ENCODE results near the gene PTPN14.

Gene PTPN14

DNA sequence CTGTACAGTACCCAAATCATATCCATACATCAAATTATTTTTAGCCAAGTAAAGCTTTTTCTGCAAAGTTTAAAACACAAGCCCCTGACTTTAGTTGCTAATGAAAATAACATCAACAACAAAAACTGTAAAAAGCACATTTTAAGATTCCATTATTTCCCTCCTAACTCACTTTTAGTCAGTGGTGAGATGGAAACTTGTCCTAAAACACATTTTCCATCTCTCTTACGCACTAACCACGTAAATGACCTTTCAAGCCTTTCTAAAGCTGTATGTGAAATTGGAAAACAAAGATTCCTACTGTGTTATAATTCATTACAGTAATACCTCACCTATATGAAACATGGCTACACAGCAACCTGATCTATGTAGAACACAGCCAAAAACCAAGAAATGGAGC, 77.5 kb downstream of the PTPN14 start:
- no peak for DNase-seq

DNA sequence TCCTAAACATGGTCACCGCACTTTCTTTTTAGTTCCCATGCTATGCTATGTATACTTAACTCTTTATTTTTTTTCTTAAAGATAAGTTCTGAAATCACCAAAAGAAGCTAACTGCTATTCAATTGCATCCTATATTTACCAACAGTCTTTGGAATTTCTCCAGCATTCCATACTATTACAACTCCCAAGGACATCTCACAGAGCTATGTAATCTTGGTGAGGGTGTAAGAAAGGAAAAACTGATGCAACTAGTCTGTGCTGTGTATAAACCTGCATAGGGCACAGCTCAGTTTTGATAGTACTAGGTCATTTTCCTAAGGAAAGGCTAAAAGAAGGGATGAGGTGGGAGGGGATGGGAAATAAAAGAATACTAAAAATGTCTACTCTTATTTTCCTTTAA, 78.0 kb downstream of the PTPN14 start:
- DNase-seq, result no peak

DNA sequence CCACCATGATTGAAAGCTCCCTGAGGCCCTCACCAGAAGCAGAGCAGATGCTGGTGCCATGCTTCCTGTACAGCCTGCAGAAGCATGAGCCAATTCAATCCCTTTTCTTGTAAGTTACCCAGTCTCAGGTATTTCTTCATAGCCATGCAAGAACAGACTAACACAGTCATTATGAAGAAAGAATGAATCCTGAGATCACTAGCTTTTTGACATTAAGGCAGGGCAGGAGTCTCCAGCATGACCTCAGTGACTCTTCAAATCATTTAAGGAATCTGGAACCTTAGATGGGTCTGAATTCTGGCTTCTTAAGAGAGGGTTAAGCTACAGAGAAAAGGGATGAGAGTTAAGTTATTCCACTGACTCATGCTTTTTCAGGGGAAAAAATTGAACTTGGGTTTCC, 79.0 kb downstream of the PTPN14 start:
- no peak for DNase-seq

DNA sequence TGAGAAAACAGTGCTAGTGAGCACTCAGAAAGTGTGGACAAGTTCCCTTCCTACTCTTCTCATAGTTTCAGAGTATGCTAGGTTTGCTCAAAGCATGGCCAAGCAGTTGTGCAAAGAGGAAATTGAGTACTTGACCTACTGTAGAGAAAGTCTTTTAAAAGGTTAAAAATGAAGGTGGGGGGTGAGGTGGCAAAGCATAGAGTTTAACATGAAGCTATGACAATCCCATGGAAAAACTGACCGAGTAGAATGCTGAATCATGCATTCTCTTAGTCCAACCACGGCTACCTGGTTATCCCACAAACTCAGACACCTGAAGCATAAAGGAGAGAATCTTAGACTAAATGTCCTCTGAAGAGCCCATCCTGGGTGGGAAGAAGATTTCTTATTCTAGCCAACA, 79.9 kb downstream of the PTPN14 start:
- no peak for DNase-seq

DNA sequence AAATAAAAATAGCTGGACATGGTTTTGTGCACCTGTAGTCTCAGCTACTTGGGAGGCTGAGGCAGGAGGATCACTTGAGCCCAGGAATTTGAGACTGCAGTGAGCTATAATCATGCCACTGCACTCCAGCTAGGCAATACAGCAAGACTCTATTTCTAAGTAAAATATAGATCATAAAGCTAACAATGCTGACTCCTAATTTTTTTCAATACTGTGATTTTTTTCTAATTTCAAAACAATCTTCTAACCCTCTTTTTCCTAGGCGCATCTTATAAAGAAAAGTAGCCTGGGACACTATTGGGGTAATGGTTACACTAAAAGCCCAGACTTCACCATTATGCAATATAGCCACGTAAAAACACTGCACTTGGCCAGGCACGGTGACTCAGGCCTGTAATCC, 81.3 kb downstream of the PTPN14 start:
- DNase-seq, result no peak

DNA sequence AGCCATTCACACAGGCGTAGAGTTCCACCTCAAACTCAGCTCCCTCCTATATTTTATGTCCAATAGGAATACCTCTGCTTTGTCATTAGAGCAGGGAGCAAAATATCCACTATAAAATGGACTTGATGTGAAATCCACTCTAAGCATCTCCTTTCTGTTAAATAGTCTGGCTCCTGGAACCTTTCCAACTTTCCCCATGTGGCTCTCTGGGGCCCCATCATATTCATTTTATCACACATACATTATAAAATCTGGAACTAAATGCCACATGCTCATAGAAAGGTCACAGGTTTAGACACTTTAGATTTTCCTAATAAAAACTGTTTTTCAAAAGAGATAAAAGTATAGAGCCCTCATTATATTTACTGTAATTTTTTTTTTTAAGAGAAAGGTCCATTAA, 82.1 kb downstream of the PTPN14 start:
- no peak for DNase-seq

DNA sequence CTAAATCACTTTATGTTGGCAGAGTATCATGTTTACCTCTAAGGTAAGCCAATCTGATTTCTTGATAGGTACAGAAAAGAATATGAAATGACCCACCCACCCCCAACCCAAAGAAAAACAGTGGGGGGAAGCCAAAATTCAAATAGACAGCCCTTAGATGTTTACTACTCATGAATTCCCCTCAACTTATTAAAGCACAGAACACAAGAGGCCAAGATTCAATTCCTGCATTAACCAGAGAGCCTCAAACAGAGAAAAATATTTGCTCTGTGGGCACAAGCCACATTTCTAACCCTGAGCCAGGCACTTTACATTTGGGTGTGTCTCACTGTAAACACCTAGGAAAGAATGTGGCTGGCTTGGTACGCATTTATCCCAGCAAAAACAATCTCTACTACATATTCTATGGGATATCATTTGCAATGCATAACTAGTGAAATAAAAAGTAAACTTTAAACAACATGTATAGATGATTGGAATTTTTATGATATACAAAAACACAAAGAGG, 84.3 kb downstream of the PTPN14 start:
- DNase-seq, result no peak

DNA sequence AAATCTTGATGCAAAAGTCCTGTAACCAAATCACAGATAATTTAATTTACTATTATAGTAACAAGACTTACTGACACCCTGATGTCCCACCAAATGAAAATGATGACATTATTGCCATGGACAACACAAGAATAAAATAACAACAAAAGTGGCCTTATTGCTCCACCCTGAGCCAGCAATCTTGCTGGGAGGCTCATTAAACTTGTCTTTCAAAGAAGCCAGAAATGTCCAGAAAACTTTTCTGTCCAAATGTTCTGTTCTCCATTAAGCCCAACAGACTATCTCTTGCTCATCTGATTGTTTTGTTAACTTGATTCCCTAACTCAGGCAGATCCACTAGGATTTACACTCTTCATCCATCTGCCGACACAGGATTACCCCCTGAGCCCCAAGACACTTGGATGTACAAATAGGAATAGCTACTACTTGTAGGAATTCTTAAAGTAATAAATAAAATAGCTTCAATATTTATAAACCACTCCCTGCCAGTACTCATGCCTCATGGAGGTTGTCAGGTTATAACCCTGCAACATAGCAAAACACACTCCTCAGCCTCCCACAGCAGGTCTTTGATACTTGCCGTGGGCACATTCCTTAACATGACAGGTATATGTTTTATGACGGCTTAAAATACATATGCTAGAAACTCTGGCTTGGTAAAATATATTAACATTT, 84.9 kb downstream of the PTPN14 start:
- DNase-seq, result no peak

DNA sequence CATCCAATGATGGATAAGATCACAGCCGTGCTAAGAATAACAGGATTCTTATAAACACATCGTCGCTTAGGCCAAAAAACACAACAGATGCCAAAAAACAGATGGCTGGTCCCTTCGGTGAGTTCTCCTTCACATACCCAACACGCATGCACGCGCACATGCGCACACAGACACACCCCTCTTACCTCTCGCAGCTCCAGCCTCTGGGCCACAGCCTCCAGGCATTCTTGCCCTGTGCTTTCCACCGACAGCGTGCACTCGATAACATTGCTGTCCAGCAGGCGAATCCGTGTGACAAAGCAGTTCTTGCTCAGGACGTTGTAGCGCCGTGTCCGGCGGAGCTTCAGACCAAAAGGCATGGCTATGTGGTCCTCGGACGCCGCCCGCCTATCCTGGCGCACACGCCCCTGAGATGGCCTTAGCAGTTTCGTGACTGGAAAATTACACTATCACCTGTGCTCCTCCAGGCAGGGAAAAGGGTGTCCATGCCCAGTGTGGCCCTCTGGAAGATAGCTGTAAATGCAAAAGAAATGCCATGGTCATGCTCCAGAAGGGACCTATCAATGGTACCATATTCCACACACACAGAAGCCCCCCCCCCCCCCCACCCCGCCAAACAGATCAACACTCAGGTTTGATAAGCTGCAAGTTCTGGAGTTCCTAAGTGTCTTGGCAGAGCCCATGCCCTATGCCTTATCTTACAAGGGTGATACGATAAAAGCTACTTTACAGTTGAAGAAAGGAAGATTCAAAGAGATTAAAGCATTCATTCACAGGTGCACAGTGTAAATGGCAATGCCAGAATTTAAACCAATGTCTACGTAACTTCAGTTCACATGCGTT, 86.7 kb downstream of the PTPN14 start:
- no peak for DNase-seq

DNA sequence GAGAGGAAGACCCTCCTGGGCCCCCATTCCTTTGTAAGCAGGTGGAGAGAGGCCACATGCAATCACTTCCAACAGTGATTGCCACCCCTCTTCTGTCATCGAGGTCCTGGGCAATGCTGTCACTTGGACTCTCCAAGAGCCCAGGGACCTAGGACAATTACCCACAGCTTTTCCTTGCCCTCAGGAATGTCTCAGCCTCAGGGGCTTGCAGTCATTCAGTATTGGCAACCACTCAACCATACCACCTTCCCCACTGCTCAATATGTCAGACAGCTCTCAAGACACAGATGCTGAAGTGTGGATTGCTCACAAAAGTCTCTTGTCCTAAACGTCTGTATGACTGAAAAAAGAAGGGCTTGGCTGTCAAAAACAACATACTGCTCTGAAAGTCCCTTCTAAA, 87.8 kb downstream of the PTPN14 start:
- DNase-seq, result no peak

DNA sequence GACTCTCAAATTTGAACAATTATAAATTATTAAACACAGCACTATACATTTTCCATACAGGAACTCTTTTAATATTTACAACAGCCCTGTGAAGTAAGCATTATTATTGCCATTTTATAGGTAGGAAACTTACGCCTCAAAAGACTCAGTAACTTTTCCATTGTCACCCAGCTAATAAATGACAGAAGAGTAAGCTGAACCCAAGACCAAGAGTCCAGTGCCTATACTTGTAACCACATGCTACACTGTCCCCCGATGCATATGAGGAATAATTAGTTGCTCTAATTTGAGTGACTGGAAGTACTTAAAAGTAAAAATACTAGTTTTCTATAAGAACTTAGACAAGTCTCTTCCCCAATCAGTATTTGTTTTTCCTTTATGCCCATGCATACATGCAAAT, 88.5 kb downstream of the PTPN14 start:
- no peak for DNase-seq

DNA sequence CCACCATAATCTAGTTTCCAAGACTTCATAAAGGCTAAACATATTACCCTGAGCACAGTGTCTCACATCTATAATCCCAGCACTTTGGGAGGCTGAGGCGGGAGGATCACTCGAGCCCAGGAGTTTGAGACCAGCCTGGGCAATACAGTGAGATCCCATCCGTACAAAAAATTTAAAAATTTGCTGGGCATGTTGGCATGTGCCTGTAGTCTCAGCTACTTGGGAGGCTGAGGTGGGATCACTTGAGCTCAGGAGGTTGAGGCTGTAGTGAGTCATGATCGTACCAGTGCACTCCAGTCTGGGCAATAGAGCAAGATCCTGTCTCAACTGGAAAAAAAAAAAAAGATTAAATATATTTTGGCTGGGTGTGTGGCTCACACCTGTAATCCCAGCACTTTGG, 90.1 kb downstream of the PTPN14 start:
- DNase-seq, result no peak

DNA sequence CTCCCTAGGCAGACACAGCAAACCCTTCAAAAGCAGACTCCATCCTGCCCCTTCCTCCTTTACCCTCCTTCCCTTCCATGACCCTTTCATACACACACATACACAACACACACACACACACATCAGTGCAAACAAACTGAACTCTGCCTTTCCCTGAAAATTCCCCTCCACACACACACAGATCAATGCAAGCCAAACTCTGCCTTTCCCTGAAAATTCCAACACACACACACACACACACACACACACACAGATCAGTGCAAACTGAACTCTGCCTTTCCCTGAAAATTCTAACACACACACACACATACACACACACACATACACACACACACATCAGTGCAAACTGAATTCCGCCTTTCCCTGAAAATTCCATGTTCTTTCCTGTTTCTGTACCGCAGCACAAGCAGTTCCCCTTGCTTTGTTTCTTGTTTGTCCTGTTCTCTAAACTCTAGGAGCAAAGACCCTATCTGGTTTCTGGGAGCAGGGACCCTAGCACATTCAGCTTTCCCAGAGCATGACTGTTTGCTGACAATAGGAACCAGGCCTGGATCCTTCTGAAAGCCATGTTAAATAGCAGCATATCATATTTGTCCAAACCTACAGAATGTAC, 91.0 kb downstream of the PTPN14 start:
- DNase-seq, result no peak

DNA sequence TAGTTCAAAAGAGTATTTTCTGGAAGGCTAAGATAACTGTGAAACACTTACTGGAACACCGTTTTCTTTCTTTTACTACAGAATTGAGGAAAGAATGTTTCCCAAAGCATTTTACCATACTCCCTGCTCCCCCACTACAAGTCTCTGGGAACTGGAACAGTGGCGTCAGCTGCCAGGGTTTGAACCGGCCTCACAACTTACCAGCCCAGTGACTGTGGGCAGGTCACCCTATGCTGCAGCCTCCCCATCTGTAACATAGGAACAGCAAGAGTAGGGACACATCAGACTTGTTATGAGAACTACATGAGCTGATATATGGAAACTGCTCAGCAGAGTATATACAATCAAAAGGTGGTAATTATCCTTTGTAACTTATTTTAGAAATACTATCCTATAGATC, 91.5 kb downstream of the PTPN14 start:
- DNase-seq, result no peak

DNA sequence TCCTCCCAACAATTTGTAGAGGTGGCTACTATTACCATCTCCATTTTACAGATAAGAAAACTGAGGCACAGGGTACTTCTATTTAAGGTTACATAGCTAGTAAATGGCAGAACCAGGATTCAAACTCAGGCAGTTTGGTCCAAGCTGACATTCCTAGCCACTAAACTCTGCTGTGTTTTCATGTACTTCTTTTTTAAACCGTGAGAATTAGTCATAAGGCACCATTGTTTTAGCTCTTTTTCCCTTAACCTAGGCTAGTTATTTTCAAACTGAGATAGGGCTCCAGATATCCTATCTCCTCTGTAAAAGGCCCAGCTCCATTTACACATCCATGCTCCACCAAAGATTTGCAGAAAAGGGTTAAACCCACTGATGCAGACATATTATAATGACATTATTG, 92.9 kb downstream of the PTPN14 start:
- DNase-seq, result no peak

DNA sequence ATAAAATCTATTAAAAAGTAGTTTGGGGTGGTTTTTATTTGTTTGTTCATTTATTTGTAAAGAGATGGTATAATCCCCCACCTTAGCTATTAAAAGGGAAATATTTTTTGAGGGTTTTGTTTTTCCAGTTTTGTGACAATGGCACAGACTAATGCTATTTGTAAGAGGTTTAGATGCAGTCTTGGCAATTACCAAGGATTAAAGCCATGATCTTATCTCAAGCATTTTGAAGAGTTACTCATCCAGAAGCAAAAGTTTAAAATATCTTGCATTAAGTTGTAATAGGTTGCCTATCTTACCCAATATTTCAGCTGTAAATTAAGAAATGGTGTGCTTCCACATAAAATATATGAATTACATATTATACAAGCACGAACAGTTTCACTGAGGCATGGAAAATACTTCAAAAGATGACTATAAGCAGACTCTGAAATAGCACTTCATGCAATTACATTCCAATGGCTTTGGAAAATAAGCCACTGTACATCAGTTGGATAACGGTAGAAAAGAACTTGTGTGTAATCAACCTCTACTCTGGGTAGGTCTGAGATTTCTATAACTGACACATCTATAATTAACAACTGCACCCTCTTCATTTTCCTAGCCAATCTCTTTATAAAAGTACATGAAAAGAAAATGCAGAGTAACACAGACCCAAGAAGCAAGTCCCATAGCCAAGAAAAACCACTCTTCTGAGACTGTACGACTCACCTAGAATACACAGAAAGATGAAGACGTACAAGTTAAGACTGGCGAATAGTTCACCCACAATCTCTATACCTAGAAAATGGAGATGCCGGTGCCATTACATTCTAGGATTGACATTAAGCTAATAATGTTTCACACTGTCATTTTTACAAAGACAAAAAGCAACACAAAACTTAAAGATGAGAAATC, 95.2 kb downstream of the PTPN14 start:
- DNase-seq, result no peak

DNA sequence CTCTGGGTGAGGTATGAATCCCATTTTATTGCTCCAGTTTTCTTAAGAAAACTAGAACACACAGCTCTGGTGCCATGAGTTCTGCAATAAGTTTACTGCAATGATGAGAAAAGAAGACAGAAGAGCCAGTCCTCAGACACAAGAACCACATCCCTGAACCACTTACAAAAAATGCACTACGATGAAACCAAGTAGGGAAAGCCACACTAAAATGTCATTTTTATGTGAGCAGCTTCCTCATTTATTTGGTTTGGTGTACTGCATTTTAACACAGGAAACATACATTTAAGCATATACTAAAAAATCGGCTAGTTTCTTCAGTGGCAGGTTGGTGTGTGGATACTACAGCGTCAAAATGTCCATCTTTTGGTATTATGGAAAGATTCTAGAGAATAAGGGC, 95.9 kb downstream of the PTPN14 start:
- no peak for DNase-seq

DNA sequence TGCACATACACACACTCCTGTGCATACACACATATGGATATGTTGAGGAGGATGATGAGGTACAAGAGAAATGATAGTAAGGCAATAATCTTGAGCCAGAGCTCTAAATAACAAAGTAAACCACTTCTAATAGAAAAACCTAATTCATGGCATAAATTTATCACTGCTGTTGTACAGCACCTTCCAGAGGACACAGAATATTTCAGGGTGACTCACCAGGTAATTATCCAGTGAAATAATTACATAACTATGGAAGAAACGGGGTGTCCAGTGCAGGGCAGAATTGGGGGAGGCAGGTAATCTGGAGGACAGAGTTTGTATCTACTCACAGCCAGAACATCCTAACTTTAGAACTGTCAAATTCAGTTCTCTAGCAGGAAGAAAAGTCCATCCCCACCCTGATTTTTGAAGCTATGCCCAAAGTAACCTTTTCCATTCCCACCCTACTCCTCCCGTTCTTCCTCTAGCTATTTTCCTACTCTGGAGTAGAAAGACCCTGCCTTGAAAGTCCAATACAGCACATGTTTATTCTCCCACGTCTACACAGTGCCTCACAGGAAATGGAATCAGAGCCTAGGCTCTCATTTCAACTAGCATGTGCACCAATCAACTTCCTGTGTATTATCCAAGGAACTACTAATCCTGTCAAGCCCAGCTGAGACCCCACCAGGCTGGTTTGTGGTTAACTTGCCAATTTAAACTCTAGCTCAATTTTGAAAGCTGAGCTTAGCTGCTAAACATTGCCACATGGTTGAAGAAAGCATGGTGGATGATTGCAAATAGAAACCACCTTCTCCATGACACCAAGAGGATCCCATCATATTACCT, 96.6 kb downstream of the PTPN14 start:
- no peak for DNase-seq

DNA sequence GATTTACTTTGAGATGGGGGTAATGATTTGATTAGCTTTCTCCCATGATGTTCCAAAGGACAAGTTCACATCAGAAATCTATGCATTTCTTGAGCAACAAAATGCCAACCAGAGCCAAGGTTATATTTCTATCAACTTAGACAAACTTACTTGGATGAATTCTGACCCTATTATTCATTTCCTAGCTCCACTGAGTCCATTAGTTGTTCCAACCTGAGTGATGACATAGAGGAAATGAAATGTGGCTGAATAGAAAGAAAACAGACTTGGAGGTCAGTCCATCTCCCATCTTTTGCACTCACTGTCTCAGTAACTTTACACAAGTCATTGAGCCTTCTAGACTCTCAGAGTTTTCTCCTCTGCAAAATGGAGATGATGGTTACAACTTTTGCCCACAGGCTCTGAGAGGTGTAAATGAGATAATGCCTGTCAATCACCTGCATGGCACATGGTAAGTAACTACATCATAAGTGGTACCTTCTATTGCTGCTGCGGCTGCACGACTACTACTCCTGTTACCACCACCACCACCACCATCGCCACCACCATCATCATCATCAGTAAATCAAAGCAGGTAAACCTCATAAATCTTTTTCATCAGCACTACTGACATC, 98.2 kb downstream of the PTPN14 start:
- no peak for DNase-seq

DNA sequence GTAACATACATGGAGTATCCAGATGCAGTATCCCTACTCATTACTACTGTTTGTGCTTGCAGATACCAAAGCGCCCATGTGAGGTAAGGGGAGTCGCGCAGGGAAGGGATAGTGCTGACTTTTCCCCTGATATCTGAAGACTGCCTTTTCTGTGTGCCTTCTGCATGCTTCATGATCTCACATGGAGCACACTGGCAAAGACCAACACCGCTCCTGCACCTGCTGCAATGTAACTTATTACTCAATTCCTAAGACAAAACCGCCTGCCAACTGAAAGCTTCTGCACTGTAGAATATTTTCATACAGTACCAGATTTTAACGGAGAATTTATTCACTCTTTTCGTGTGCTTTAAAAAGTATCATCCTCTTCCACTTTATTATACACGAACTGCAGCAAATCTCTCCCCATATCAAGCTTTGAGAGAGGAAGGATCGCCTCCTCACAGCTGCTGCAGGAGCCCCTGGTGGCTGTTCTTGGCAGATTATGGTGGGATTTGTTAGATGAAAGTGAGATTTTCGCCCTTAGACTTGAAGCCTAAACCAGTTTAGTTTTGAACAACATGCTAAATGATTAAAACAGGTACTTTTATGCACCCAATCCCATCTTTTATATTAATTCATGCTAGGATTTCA, 99.1 kb downstream of the PTPN14 start:
- no peak for DNase-seq

DNA sequence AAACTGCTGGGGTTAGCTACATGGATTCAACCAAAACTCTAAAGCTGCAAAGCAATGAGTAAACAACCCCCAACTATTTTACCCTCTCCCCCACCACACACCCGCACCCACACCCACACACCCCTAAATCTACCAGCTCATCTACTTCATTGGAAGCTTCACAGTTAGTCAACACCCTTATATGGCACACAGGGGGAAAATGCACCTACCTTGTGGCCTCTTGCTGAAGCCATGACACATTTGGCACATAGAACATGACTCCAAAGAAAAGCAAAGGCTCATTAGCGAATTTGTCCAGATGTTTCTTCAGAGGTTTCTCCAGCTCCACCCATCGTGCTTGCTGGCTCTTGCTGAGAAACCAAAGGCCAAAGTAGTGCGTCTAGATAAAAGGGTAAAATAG, 99.8 kb downstream of the PTPN14 start:
- no peak for DNase-seq

Measured in activated CD8-positive, alpha-beta memory T cell treated with anti-CD3 and anti-CD28 coated beads, Interleukin-2, amount 50 U/mL, for 4 hours (primary cell).